ENCODE data around the gene JCAD. TPM values are rescaled to one million over a fixed set of nuclear protein-coding genes. Genes with fewer than 3 reads are reported as not detected.
"Not testable (repeated sequence)": the region's sequence is repeated elsewhere in the genome, so short reads cannot be mapped to it uniquely, and the experiment has no call there.

The JCAD gene
- total and polyA plus RNA-seq, 11 donors = 10.4 to 51.7 (median 21.8) TPM

DNA sequence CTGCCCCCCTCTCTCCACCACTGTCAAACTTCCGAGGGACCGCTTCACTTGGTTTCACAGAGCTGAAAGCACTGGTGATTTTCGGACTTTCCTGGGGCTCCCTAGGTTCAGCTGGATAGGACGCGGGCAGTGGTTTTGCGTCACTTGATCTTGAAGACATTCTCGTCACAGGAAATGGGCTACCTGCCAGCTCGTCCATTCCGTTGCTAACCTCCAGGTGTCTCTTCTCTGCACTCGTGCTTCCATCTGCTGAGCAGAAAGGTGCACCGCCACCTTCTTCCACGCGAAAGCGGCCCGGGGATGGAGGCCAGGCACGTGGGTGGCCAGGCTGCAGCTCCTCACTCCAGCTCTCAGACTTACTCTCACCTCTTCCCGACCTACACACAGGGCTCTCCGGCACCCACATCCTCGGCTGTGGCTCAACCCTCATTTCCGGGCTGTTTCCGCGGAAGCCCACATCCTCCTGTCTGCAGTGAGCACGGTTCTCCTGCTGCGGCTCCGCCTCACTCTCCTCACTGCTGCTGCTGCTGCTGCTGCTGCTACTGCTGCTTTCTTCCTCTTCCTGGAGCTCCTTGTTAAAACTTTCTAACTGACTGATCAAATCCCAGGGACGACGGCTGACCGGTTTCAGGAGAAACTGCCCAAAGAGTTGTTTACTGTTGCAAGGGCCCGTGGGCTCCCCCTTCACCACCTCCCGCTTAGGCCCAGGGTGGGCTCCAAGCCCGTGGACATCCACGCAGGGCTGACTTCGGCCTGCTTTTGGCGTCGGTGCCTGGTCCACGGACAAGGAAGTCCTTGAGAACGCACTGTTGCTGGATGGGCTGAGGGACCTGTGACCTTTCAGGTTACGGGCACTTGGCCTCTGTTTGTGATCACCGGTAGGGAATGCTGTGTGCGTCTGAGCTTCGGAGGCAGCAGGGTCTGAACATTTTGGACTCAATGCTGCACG is 32.1 kb downstream of the JCAD start:
- peak; percentile 58 to 80 (median 67) for DNase-seq
- Histone ChIP-seq H3K36me3 (peaks cover 0 to 52% (median 8%) of the 10 kb centered on the region in 9 donors), H3K27ac (peak overlapping the region; percentile 56 to 88 (median 77)), H3K27me3 (peaks cover 0 to 24% (median 0%) of the 10 kb centered on the region in 9 donors), H3K9me3 (no peaks in the 10 kb centered on the region), H3K4me3 (peak overlapping the region in 3 of 12 donors; percentile 6 to 35 (median 10)), H3K4me1 (peaks cover 5 to 49% (median 41%) of the 10 kb centered on the region in 12 donors)
- peak; percentile 27 to 79 (median 61) for ATAC-seq
- TF ChIP-seq CTCF (IDR thresholded peaks at IDR 0.05) = peak in 7 of 12 donors; percentile 7 to 28 (median 16)
- no peak for TF ChIP-seq POLR2A (IDR thresholded peaks at IDR 0.05)
- 55 to 61% (median 58%) methylated on average over 42 of the region's 42 CpGs for WGBS, 4 donors
- intact Hi-C loops (cut with DNase I) = loop anchor here in 2 of 10 donors (1.0 to 10.0 kb wide), 3 partner anchors 22 to 160 kb away; no protein-coding TSS in a partner anchor

DNA sequence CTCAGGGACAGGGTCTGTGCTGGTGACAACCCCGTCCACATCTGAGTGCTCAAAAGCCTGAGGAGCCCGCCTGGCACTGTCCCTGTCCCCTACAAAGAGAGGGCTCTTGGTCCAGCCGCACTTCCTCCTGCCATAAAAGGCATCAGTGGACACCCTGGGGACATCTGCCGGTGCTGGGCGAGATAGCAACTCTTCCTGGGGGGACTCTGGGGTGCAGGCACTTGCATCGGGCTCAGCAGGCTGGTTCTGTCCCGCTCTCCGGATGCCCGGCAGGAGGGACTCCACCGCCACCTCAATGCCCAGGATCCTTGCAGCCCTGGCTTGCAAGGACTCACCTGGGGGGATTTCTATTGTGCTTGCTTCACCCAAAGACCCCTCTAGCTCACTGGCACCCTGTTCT is 32.8 kb downstream of the JCAD start:
- intact Hi-C loops (cut with DNase I) = loop anchor here in 2 of 10 donors (5.0 to 10.0 kb wide), 2 partner anchors 158 to 161 kb away; no protein-coding TSS in a partner anchor
- DNase-seq (no peak), ATAC-seq (no peak)
- H3K27me3 ChIP-seq = peaks cover 0 to 20% (median 0%) of the 10 kb centered on the region in 9 donors
- TF ChIP-seq CTCF (IDR thresholded peaks at IDR 0.05) (no peak), POLR2A (IDR thresholded peaks at IDR 0.05) (no peak)
- H3K4me3 ChIP-seq = peak overlapping the region in 1 of 12 donors; percentile 35
- 76 to 86% (median 82%) methylated on average over 2 to 10 of the region's 10 CpGs for WGBS, 4 donors
- H3K36me3 ChIP-seq = peaks cover 0 to 59% (median 8%) of the 10 kb centered on the region in 9 donors
- no peaks in the 10 kb centered on the region for H3K9me3 ChIP-seq
- H3K4me1 ChIP-seq = peaks cover 5 to 49% (median 41%) of the 10 kb centered on the region in 12 donors
- peak overlapping the region; percentile 56 to 88 (median 77) for H3K27ac ChIP-seq

DNA sequence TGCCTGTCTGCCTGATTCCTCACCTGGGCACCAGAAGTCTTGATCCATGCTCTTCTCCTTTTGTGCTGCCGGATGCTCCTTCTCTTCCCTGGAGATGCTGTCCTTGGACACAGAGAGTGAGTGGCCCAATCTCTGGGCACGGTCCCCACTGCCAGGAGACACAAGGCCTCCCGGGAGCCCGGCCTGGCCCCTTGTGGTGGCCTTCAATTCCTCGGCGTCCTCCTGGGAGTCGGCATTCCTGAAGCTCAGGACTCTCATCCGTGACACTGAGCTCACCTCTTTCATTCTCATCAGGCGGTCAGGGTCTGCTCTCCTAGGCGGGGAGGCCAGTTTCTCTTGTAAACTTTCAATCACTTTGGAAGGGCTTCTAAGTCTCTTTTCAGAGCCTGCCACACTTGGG is 33.3 kb downstream of the JCAD start:
- no peak overlapping the region for H3K4me3 ChIP-seq
- no peak for DNase-seq
- no peaks in the 10 kb centered on the region for H3K9me3 ChIP-seq
- peak overlapping the region in 9 of 12 donors; percentile 5 to 88 (median 77) for H3K27ac ChIP-seq
- intact Hi-C loops (cut with DNase I) = loop anchor here in 2 of 10 donors (5.0 to 10.0 kb wide), 2 partner anchors 159 to 161 kb away; no protein-coding TSS in a partner anchor
- 89 to 94% (median 92%) methylated on average over 8 to 10 of the region's 10 CpGs for WGBS, 4 donors
- peaks cover 5 to 49% (median 41%) of the 10 kb centered on the region in 12 donors for H3K4me1 ChIP-seq
- ATAC-seq = no peak
- peaks cover 0 to 20% (median 0%) of the 10 kb centered on the region in 9 donors for H3K27me3 ChIP-seq
- TF ChIP-seq POLR2A (IDR thresholded peaks at IDR 0.05) (no peak), CTCF (IDR thresholded peaks at IDR 0.05) (no peak)
- peaks cover 0 to 59% (median 8%) of the 10 kb centered on the region in 9 donors for H3K36me3 ChIP-seq

DNA sequence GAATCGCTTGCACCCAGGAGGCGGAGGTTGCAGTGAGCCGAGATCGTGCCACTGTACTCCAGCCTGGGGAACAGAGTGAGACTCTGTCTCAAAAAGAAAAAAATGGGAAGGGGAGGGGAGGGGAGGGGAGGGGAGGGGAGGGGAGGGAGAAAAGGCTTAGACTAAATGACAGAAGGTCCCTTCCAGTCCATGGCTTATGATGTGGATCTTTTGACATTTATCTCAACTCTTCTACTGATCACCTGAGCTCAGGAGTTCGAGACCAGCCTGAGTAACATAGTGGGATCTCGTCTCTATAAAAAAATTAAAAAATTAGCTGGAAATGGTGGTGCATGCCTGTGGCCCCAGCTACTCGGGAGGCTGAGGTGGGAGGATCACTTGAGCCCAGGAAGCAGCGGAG is 34.0 kb downstream of the JCAD start:
- not testable (repeated sequence) for ATAC-seq, H3K4me3 ChIP-seq, H3K9me3 ChIP-seq, DNase-seq
- Histone ChIP-seq H3K27me3 (peaks cover 0 to 20% (median 0%) of the 10 kb centered on the region in 9 donors), H3K36me3 (peaks cover 0 to 59% (median 8%) of the 10 kb centered on the region in 9 donors), H3K27ac (peak overlapping the region in 1 of 12 donors; percentile 64), H3K4me1 (peaks cover 5 to 47% (median 37%) of the 10 kb centered on the region in 12 donors)
- intact Hi-C loops (cut with DNase I) = loop anchor here in 2 of 10 donors (5.0 to 10.0 kb wide), 2 partner anchors 159 to 162 kb away; no protein-coding TSS in a partner anchor
- WGBS, 4 donors = 93 to 95% (median 94%) methylated on average over 8 of the region's 8 CpGs
